Measurements from ENCODE around the gene PLA2G6. TPM values are rescaled to one million over a fixed set of nuclear protein-coding genes. Genes with fewer than 3 reads are reported as not detected.

Gene PLA2G6
- total RNA-seq, 1 experiment from 2014 or later: 29.9 TPM

- TF ChIP-seq ATF6 (CRISPR knock-in tag; IDR thresholded peaks at IDR 0.05): no peak
- TF ChIP-seq ESRRA (CRISPR knock-in tag; IDR thresholded peaks at IDR 0.05; ENCODE audit: borderline replicate concordance): peak; percentile 19; the same call in 1 of the 2 replicates
- no peak; the same call in 1 of the 2 replicates for TF ChIP-seq ELF4 (CRISPR knock-in tag; IDR thresholded peaks at IDR 0.05; ENCODE audit: low read depth)
- TF ChIP-seq FOXP1 (CRISPR knock-in tag; IDR thresholded peaks at IDR 0.05; ENCODE audit: borderline replicate concordance): peak; percentile 96
Observed at GRCh38 chr22:38080850-38081635, 100.6 kb downstream of the PLA2G6 start (continued).

- ATAC-seq: no peak
- Mint-ChIP-seq H3K27me3 (ENCODE audit: low read depth) (peaks cover 24% of the 10 kb centered on the region), H3K36me3 (no peaks in the 10 kb centered on the region), H3K9me3 (no peaks in the 10 kb centered on the region), H3K4me3 (peak overlapping the region; percentile 38; the same call in 1 of the 2 replicates), H3K4me1 (peaks cover 4% of the 10 kb centered on the region; the same call in 1 of the 2 replicates), H3K27ac (no peak overlapping the region)
- no peak for DNase-seq (ENCODE audit: low spot score)
- TF ChIP-seq, protein P1, sequence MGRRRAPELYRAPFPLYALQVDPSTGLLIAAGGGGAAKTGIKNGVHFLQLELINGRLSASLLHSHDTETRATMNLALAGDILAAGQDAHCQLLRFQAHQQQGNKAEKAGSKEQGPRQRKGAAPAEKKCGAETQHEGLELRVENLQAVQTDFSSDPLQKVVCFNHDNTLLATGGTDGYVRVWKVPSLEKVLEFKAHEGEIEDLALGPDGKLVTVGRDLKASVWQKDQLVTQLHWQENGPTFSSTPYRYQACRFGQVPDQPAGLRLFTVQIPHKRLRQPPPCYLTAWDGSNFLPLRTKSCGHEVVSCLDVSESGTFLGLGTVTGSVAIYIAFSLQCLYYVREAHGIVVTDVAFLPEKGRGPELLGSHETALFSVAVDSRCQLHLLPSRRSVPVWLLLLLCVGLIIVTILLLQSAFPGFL (CRISPR knock-in tag; IDR thresholded peaks at IDR 0.05; ENCODE audit: borderline replicate concordance): no peak
- TF ChIP-seq TEAD1 (CRISPR knock-in tag; IDR thresholded peaks at IDR 0.05) (no peak), PRRX2 (CRISPR knock-in tag; IDR thresholded peaks at IDR 0.05) (no peak)
- CTCF ChIA-PET: interaction anchor here (1.0 to 14.3 kb wide), 5 partner anchors 11 to 138 kb away, joined by 3 to 183 read pairs (median 6); no protein-coding TSS in a partner anchor
- POLR2A ChIA-PET: no interaction called here
Observed at GRCh38 chr22:38080474-38080849, 101.2 kb downstream of the PLA2G6 start.

DNA sequence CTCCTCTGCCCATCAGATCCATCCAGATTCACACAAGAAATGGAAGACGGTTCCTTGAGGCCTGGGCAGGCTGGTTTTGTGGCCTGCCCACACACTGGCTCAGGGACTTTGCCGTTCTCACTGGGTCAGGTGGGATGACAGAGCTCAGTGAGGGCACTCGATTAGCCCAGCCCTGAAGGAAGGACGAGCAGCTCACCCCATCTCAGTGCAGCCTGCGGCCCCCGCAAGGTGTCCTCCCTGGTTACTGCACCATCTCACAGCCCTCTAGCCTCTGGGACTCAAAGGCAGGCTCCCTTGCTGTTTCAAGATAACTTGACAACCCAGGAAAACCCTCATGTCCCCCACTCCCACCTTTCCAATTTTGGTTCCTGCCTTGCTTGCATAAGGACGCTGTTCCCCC, 101.8 kb downstream of the PLA2G6 start:
- Mint-ChIP-seq H3K4me3 (no peak overlapping the region), H3K27ac (no peak overlapping the region), H3K36me3 (no peaks in the 10 kb centered on the region), H3K9me3 (no peaks in the 10 kb centered on the region), H3K27me3 (ENCODE audit: low read depth) (peaks cover 24% of the 10 kb centered on the region), H3K4me1 (peaks cover 4% of the 10 kb centered on the region; the same call in 1 of the 2 replicates)
- DNase-seq (ENCODE audit: low spot score): no peak
- TF ChIP-seq, protein P2, sequence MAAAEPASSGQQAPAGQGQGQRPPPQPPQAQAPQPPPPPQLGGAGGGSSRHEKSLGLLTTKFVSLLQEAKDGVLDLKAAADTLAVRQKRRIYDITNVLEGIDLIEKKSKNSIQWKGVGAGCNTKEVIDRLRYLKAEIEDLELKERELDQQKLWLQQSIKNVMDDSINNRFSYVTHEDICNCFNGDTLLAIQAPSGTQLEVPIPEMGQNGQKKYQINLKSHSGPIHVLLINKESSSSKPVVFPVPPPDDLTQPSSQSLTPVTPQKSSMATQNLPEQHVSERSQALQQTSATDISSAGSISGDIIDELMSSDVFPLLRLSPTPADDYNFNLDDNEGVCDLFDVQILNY (CRISPR knock-in tag; IDR thresholded peaks at IDR 0.05): no peak
- no peak for TF ChIP-seq HMGA2 (CRISPR knock-in tag; IDR thresholded peaks at IDR 0.05)
- TF ChIP-seq, protein P3, sequence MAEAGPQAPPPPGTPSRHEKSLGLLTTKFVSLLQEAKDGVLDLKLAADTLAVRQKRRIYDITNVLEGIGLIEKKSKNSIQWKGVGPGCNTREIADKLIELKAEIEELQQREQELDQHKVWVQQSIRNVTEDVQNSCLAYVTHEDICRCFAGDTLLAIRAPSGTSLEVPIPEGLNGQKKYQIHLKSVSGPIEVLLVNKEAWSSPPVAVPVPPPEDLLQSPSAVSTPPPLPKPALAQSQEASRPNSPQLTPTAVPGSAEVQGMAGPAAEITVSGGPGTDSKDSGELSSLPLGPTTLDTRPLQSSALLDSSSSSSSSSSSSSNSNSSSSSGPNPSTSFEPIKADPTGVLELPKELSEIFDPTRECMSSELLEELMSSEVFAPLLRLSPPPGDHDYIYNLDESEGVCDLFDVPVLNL (CRISPR knock-in tag; IDR thresholded peaks at IDR 0.05; ENCODE audit: borderline replicate concordance, low read depth): no peak
- TF ChIP-seq USF2 (CRISPR knock-in tag; IDR thresholded peaks at IDR 0.05): no peak
- no peak for TF ChIP-seq JAZF1 (CRISPR knock-in tag; IDR thresholded peaks at IDR 0.05)
- TF ChIP-seq EMX1 (CRISPR knock-in tag; IDR thresholded peaks at IDR 0.05): no peak
- no peak for TF ChIP-seq ELF4 (CRISPR knock-in tag; IDR thresholded peaks at IDR 0.05; ENCODE audit: low read depth)
- TF ChIP-seq NR3C1 (CRISPR knock-in tag; conservative IDR thresholded peaks at IDR 0.05; ENCODE audit: low read depth): no peak
- TF ChIP-seq, protein P1 (CRISPR knock-in tag; IDR thresholded peaks at IDR 0.05; ENCODE audit: borderline replicate concordance): no peak
- no peak for TF ChIP-seq FOXJ3 (CRISPR knock-in tag; IDR thresholded peaks at IDR 0.05; ENCODE audit: borderline replicate concordance)
- no peak for ATAC-seq
- ChIA-PET POLR2A (no interaction called here), CTCF (interaction anchor here (1.3 to 14.3 kb wide), 3 partner anchors 21 to 139 kb away, joined by 3 to 183 read pairs (median 8); no protein-coding TSS in a partner anchor)
